ENCODE results near the gene PUM2.
"Not testable (repeated sequence)": the region's sequence is repeated elsewhere in the genome, so short reads cannot be mapped to it uniquely, and the experiment has no call there.

The PUM2 gene

GRCh38 chr2:20368706-20369105 lies 18.1 kb upstream of the PUM2 start:
- DNase-seq = no peak

GRCh38 chr2:20367929-20368328 lies 17.3 kb upstream of the PUM2 start:
- DNase-seq = not testable (repeated sequence)

DNA sequence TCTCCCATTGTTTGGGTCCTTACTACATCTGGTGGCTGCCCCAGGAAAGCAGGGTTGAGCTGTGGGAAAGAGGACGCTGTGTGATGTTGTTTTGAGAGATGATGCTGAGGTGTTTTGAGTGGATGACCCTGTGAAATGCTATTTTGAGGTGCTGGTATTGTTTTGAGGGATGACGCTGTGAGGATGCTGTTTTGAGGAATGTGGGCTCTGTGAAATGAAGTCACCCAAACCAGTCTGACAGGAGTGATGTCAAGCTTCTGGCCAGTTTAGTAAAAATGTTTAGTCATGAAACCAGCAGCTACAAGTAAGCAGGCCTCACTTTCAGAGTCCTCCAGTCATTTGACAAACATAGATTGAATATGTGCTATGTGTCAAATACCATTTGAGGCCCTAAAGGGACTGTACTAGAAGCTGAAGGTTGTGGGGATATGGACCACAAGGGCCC lies 16.1 kb upstream of the PUM2 start:
- no peak for DNase-seq

DNA sequence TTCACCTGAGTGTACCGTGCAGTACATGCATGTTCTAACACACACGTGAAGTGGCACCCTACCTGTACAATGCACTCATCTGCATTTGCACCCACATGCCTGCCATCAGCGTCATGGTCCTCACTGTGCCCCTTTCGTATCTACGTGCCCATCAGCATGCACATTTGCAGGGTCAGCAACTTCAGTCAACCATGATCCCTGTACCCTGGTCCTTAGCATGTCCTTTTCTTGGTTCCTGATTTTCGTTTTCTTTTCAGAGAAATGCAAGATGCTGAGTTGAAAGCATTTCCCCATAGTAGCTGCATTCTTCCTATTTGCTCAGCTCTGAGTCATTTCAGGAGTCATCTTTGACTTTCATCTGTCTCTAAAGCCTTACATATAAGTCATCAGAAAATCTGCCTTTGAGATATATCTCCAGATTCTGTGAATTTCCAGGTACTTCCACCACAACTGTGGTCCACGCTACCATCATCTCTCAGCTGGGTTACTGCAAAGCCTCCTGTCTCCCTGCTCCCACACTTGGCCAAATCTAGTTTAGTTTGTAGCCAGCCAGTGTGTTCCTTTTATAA lies 14.7 kb upstream of the PUM2 start:
- DNase-seq = no peak

- DNase-seq = no peak
Measured at GRCh38 chr2:20363578-20363977, 12.9 kb upstream of the PUM2 start.

GRCh38 chr2:20362701-20363435 lies 12.2 kb upstream of the PUM2 start:
- DNase-seq = no peak

DNA sequence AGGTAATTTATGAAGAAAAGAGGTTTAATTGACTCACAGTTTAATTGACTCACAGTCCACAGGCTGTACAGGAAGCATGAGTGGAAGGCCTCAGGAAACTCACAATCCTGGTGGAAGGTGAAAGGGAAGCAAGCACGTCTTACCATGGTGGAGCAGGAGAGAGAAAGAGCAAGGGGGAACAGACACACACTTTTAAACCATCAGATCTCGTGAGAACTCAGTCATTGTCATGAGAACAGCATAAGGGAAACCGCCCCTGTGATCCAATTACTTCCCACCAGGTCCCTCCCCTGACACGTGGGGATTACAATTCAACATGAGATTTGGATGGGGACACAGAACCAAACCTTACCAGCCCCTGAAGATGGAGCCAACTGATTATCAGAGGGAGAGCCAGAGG lies 11.2 kb upstream of the PUM2 start:
- DNase-seq = no peak

- no peak for DNase-seq
Measured at GRCh38 chr2:20359096-20359495, 8.5 kb upstream of the PUM2 start.

DNA sequence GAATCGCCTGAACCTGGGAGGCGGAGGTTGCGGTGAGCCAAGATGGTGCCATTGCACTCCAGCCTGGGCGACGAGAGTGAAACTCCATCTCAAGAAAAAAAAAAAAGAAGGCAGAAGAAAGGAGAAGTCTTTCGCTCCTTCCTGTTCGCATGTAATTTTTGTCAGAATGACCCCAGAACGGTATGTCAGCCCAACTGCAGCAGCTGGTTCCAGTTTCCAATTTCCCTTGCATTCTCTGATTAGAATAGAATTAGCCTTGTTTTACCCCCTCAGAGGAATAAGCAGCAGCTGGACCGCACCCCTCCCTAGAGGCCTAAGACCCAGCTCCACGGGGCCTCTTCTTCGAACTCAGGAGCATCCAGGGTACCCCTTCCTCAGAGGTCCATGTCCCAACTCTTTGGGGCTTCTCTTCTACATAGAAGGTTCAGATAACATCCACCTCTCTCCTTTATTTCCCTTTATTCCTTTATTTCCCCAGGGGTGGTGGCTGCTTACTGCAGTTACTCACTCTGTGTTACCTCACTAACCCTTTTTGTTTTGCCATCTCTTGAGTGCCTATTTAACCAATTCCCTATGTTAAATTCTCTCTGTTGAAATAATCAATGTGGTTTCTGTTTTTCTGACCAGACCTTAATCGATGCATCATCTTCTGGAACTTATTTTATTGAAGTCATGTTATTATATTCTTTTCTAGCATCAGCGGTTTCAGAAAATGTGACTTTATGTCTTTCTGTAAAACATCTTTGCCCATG lies 7.2 kb upstream of the PUM2 start:
- DNase-seq = no peak

DNA sequence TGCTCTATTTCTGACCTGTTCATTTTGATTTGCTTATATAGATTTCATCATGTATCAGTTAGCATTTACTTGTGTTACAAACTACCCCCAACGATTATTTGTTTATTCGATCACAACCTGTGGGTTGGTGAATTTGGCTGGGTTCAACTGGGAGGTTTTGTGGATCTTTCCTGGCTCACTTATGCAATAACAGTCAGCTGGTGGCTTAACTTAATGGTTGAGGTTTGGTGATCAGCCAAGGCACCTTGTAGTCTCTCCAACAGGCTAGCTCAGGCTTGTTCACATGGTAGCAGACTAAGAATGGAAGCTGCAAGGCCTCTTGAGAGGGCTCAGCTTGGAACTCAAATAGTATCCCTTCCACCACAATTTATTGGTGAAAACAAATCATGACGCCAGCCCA lies 5.4 kb upstream of the PUM2 start:
- no peak for DNase-seq

DNA sequence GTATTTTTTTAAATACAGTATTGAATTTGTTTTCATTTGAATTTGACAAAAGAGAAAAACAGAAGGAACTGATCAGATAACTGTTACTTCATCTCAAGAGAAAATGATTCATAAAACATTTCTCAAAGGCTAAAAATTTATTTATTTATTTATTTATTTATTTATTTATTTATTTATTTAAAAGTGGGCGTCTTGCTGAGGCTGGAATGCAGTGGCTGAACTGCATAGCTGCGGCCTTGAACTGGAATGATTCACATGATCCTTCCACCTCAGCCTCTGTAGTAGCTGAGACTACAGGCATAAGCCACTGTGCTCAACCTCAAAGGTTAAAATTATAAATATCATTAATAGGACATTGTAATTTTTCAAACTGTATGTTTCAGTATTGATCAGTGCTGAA lies 4.5 kb upstream of the PUM2 start:
- no peak for DNase-seq

- DNase-seq = no peak
Measured at GRCh38 chr2:20353241-20353992, 2.8 kb upstream of the PUM2 start.

GRCh38 chr2:20352581-20353216 lies 2.1 kb upstream of the PUM2 start:
- DNase-seq = no peak

GRCh38 chr2:20352230-20352578 lies 1.6 kb upstream of the PUM2 start:
- DNase-seq = no peak

DNA sequence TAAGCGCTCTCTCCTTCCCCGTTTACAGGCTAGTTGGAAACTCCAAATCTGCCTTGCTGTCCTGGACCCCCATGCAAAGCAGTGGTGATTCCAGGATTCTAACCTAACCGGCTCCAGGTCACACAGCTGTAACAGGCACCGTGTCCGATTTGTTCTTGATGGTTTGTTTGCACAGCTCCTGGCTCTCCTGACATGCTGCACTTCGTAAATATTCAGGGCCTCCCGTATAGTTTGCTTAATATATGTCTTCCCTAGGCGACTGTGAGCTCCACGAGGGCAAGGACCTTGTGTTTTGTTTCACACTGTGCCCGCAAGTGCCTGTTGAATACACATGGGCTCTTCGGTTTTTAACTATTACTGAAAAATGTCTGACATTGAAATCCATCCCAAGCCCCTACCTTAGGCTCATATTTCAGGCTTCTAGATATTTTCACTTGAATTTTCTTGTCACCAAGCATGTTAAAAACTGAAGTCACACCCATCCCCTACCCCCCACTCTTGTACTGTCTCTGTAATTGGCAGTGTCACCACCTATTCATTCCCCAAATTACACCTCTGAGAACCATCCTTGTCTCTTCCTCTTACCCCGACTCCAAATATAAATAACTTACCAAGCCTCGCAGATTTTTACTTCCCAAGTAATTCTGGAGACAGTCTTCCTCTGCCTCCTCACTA lies 1.0 kb upstream of the PUM2 start:
- no peak for DNase-seq

GRCh38 chr2:20350041-20350712 lies 467 bp downstream of the PUM2 start:
- peak; percentile 45 to 59 for DNase-seq

- DNase-seq = no peak
Measured at GRCh38 chr2:20349513-20349921, 1.1 kb downstream of the PUM2 start.

- DNase-seq = no peak
Measured at GRCh38 chr2:20348542-20348941, 2.1 kb downstream of the PUM2 start.

GRCh38 chr2:20346565-20347381 lies 3.9 kb downstream of the PUM2 start:
- DNase-seq = no peak

GRCh38 chr2:20343128-20343527 lies 7.5 kb downstream of the PUM2 start:
- no peak for DNase-seq

GRCh38 chr2:20339012-20339411 lies 11.6 kb downstream of the PUM2 start:
- DNase-seq = no peak

Measured in SW 1271 (cell line).